ENCODE data around the gene PNKD.

DNA sequence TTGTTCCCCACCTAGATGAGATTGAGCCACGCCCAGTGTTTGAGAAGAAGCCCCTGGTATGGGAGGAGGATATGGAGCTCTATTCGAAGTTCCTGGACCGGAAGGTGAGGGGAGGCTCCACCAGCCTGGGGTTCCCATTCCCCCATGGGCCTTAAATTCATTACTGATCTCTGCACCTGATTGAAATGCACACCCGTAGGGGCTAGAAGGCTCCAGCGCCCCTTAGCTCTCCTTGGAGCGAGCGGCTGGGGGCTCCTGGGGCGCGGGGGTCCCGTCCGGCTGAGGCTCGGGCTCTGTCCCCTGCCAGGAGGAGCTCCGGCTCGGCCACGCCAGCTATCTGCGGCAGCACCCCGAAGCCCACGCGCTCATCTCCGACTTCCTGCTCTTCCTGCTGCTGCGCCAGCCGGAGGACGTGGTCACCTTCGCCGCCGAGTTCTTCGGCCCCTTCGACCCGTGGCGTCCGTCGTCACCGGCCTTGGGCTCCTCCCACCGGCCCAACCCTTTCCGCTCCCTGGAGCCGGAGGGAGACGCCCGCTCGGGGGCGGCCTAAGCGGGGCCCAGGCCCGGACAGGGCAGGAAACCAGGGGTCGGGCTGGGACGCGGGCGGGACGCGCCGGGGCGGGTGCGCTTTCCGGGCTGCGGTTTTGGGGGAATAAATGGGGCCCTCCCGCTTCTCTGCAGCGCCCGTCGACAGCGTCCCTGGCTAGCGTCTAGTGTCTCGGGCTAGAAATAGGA, 97.3 kb downstream of the PNKD start:
- TF ChIP-seq, protein P1, sequence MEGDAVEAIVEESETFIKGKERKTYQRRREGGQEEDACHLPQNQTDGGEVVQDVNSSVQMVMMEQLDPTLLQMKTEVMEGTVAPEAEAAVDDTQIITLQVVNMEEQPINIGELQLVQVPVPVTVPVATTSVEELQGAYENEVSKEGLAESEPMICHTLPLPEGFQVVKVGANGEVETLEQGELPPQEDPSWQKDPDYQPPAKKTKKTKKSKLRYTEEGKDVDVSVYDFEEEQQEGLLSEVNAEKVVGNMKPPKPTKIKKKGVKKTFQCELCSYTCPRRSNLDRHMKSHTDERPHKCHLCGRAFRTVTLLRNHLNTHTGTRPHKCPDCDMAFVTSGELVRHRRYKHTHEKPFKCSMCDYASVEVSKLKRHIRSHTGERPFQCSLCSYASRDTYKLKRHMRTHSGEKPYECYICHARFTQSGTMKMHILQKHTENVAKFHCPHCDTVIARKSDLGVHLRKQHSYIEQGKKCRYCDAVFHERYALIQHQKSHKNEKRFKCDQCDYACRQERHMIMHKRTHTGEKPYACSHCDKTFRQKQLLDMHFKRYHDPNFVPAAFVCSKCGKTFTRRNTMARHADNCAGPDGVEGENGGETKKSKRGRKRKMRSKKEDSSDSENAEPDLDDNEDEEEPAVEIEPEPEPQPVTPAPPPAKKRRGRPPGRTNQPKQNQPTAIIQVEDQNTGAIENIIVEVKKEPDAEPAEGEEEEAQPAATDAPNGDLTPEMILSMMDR (IDR thresholded peaks at IDR 0.05): peak in 1 of 6 experiments; percentile 5
- TF ChIP-seq POLR2A (IDR thresholded peaks at IDR 0.05): peak; percentile 87 to 94

Data from Peyer's patch (tissue), 4 donors.